ENCODE data around the gene ZG16B. TPM values are rescaled to one million over a fixed set of nuclear protein-coding genes. Genes with fewer than 3 reads are reported as not detected.

The ZG16B gene
- not detected in 2 replicates for polyA plus RNA-seq (2014; cell fraction: cytosol; rRNA removed)
- polyA plus RNA-seq (2014; cell fraction: nucleus; rRNA removed): 0.32 and 1.5 TPM in 2 replicates

GRCh38 chr16:2829501-2830354 is at the start of gene ZG16B:
Gene ZG16B (plus strand): TSS chr16:2830303. CDS start chr16:2830442, 139 bp downstream.
- DNase-seq (ENCODE audit: low spot score): no peak

GRCh38 chr16:2782583-2783351 is 47.3 kb upstream of the ZG16B start:
- DNase-seq (ENCODE audit: low spot score): no peak

- DNase-seq (ENCODE audit: low spot score): no peak
Observed at GRCh38 chr16:2783581-2784357, 46.3 kb upstream of the ZG16B start.

GRCh38 chr16:2784358-2785100 is 45.6 kb upstream of the ZG16B start:
- no peak for DNase-seq (ENCODE audit: low spot score)

GRCh38 chr16:2785101-2785991 is 44.8 kb upstream of the ZG16B start:
- no peak for DNase-seq (ENCODE audit: low spot score)

GRCh38 chr16:2786061-2786825 is 43.9 kb upstream of the ZG16B start:
- DNase-seq (ENCODE audit: low spot score): no peak

GRCh38 chr16:2786826-2787151 is 43.3 kb upstream of the ZG16B start:
- no peak for DNase-seq (ENCODE audit: low spot score)

DNA sequence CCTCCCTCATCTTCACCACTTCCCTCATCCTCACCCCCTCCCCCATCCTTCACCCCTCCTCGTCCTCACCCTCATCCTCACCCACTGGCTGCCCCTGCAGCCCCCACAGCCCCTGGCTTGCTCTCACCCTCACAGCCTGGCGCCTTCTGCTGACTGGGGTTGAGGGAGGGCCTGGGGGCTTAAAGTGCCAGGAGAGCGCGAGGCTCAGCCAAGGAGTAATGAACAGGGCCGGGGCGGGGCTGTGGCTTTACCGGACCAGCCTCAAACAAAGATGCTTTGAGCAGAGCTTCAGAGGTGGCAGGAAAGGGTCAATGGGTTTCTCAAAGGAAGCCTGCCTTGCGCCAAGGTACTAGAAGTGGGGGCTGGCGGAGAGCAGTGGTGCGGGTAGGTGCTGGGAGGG is 42.7 kb upstream of the ZG16B start, which contains the start of gene PRSS33:
Gene PRSS33, minus strand, starts transcription at position 155 of the 400 bp plus-strand sequence. CDS start 1,013 bp downstream, outside the sequence.
- no peak for DNase-seq (ENCODE audit: low spot score)

- no peak for DNase-seq (ENCODE audit: low spot score)
Observed at GRCh38 chr16:2787961-2788360, 42.1 kb upstream of the ZG16B start.

DNA sequence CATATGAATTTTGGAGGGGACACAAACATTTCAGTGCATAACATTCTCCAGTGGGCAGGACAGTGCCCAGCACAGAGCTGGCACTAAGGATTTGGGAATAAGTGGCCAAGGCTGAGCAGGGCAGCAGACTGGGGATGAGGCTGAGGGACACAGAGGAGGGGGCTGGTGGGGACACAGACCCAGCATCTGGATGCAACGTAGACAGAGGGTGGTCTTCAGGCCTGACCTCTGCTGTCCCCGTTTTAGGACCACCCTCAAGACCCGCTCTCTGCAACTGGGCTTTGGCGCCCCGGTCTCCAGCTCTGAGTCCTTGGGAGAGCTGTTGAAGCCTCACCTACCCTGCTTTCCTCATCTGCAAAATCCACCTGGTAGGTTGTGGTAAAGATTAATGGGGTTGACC is 39.5 kb upstream of the ZG16B start:
- DNase-seq (ENCODE audit: low spot score): no peak

GRCh38 chr16:2791174-2791573 is 38.9 kb upstream of the ZG16B start:
- DNase-seq (ENCODE audit: low spot score): no peak

DNA sequence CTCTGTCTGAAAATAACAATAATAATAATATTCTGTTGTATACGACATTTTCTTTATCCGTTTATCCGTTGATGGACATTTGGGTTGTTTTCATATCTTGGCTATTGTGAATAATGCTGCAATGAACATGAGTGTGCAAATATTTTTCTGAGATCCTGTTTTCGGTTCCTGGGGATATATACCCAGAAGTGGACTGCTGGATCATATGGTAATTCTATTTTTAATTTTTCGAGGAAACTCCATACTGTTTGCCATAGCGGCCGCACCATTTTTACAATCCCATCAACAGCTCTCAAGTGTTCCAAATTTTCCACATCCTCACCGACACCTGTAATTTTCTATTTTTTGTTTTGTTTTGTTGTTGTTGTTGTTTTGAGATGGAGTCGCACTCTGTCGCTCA is 37.2 kb upstream of the ZG16B start:
- no peak for DNase-seq (ENCODE audit: low spot score)

GRCh38 chr16:2795395-2796143 is 34.5 kb upstream of the ZG16B start:
- DNase-seq (ENCODE audit: low spot score): no peak

DNA sequence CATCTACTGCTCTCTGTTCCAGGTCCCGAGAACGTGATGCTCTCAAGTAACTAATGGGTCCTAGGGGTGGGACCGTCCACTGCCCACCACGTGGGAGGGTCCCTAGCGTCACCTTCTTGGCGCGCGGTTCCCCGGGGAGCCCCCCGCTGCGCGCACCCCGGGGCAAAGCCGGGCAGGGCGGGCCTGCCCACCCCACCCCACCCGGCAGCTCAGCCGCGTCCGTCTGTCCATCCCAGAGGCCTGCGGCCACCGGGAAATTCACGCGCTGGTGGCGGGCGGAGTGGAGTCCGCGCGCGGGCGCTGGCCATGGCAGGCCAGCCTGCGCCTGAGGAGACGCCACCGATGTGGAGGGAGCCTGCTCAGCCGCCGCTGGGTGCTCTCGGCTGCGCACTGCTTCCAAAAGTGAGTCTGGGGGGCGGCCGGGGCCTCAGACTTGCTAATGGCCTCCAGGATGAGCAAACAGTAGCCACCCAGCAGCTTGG is 31.3 kb upstream of the ZG16B start:
- DNase-seq (ENCODE audit: low spot score): no peak

DNA sequence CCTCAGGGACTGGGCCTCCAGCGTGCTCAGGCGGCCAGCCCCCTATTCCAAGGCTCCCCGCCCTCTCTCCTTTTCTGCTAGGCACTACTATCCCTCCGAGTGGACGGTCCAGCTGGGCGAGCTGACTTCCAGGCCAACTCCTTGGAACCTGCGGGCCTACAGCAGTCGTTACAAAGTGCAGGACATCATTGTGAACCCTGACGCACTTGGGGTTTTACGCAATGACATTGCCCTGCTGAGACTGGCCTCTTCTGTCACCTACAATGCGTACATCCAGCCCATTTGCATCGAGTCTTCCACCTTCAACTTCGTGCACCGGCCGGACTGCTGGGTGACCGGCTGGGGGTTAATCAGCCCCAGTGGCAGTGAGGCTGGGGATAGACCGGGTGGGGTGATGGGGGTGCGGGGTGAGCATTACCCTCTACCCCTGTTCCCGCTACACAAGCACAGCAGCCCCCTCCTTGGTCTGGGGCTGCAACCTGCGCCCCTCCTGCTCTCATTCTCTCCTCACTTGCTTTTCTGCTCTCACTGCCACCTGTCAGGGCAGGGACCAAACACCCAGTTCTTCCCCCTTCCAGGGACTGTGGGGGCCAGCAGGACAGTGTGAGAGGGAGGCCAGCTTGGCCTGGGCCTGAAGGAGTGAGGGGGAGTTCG is 30.8 kb upstream of the ZG16B start:
- DNase-seq (ENCODE audit: low spot score): no peak

DNA sequence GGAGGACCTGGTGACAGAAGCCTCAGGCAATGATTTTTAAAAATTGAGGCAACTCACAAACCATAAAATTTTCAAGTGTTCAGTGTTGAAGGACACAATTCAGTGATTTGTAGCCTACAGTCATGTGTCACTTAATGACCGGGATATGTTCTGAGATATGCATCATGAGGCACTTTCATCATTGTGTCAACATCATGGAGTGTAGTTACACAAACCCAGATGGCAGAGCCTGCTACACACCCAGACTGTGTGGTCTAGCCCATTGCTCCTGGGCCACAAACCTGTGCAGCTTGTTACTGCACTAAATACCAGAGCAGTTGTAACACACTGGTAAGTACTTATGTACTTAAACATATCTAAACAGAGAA is 30.3 kb upstream of the ZG16B start:
- no peak for DNase-seq (ENCODE audit: low spot score)

GRCh38 chr16:2803545-2804195 is 26.4 kb upstream of the ZG16B start:
- no peak for DNase-seq (ENCODE audit: low spot score)
